ENCODE results near the gene ZFPM1.
"Not testable (repeated sequence)": the region's sequence is repeated elsewhere in the genome, so short reads cannot be mapped to it uniquely, and the experiment has no call there.

The ZFPM1 gene

GRCh38 chr16:88478889-88479792 is 26.1 kb downstream of the ZFPM1 start:
- no peak for DNase-seq

DNA sequence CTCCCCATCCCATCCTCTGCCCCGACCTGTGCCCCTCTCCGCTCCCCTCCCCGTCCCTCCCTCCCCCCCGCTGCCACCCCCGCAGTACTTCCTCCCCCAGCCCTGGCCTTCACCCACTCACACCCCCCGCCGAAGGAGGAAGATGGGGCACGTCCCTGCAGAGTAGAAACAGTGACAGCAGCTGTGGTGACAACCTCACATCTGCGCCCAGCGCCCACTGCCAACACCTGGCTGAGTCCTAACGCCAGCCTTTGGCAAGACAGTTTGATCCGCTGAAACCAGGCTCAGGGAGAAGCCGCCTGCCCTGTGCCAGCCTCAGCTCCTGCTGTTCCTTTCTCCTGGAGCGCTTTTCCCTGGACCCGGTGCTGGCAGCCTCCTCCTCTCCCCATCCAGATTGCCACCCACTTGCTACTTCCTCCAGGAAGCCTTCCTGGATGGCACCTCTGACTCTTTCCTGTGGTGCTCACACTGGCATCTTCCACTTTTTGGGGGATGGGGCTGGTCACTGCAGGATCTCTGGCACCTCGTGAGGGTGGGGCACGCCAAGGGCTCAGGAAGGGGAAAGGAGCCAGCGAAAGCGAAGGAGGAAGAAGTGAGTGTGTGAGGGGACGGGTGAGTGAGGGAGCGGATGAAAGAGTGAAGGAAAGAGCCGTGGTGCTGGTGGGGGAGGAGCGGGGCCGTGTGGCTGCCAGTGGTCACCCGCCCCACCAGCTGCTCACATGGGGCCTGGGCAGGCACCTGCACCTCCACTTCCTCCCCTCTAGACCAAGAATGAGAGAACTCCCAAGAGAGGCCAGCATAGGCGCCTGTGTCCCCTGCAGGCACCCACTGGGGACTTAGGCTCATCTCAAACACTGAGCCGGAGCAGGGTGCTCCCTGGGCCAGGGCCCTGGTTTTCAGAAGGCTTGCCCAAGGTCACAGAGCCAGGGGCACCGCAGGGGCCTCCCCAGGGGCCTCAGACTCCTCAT is 27.0 kb downstream of the ZFPM1 start:
- no peak for DNase-seq

- no peak for DNase-seq
These were observed 27.7 kb downstream of the ZFPM1 start for GRCh38 chr16:88480829-88481228.

- no peak for DNase-seq
These were observed 28.8 kb downstream of the ZFPM1 start for GRCh38 chr16:88481851-88482250.

GRCh38 chr16:88482630-88483391 is 29.7 kb downstream of the ZFPM1 start:
- DNase-seq, result no peak

DNA sequence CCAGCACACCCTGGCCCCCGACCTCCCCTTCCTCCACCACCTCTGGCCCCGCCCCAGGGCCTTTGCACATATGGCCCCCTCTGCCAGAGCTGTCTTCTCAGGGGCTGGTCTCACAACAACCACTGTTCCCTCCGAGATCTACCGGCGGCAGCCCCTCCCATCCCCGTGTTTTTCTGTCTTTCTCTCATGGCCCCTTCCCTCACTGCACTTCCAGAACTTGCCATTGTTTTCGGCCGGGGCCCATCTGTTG is 30.2 kb downstream of the ZFPM1 start:
- DNase-seq, result no peak

DNA sequence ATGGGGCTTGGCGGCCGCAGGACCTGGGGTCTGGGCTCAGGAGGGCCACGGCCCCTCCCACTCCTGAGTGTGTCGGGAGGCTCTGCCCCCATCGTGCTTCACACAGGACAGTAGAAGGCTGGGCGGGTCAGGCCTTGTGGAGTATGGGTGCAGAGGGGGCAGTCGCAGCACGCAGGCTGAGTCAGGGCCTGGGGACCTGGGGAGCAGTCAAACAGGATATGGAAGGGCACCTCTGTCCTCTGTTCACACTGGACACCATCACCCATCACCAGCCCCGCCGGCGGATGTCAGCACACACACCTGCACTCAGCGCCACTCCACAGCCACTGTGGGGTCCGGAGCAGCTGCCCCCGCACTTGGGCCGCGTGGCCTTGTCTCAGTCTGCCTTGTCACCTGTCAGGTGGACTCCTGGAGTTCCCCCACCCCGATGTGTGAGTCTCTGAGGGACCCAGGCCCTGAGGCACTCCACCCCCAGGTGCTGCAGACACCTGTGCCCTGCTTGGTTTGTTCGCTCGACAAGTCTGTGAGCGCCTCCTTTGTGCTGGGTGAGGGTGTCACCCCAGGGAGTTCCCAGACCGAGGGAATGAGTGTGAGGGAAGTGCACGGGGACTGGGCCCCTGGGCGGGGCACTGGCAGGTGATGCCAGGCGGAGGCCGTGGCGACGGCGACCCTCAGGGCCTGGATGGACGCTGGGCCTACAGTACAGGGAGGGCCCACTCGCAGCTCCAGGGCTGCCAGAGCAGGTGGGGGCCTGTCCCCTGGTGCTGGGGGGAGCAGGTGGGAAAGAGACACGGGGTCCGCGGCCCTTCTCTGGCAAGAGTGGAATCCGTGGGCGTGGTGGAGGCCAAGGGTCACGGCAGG is 31.7 kb downstream of the ZFPM1 start:
- DNase-seq, result no peak

GRCh38 chr16:88485366-88485741 is 32.3 kb downstream of the ZFPM1 start:
- DNase-seq, result not testable (repeated sequence)

- no peak for DNase-seq
These were observed 33.5 kb downstream of the ZFPM1 start for GRCh38 chr16:88486398-88487123.

DNA sequence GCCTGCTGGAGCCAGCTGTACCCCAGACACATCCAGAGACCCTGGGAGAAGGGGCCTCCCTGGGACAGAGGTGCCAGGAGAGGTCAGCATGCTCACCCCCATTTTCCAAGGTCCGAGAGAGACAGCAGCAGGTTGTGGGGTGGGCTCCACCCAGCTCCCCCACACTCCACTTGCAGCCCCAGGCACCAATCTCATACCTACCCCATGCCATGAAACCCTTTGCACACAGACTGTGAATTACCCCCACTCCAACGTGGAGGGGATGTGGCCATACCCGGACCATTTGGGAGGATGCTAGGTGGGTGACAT is 34.0 kb downstream of the ZFPM1 start:
- DNase-seq, result no peak

GRCh38 chr16:88487920-88488851 is 35.1 kb downstream of the ZFPM1 start:
- no peak for DNase-seq

GRCh38 chr16:88489163-88489741 is 36.2 kb downstream of the ZFPM1 start:
- peak in 1 of 58 donors; percentile 11 for DNase-seq

- no peak for DNase-seq
These were observed 38.0 kb downstream of the ZFPM1 start for GRCh38 chr16:88491001-88491559.

GRCh38 chr16:88491560-88492310 is 38.7 kb downstream of the ZFPM1 start:
- no peak for DNase-seq

DNA sequence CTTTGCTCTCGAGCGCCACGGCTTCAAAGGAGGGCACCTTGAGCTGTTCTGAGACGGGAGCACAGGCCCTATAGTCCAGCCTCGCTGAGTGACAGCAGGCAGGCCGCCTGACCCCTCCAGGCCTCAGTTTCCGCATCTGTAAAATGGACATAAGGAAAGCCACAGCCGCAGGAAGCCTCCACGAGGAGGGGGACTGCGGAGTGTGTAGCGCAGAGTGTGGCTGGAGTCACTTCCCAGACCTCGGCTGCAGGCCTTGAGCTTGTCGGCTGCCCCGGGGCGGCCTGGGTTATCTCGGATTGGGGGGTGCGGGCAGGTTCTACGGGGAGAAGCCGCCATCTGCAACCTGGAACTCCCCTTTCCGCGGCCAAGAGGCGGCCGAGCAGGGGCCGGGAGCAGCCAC is 40.8 kb downstream of the ZFPM1 start:
- no peak for DNase-seq

DNA sequence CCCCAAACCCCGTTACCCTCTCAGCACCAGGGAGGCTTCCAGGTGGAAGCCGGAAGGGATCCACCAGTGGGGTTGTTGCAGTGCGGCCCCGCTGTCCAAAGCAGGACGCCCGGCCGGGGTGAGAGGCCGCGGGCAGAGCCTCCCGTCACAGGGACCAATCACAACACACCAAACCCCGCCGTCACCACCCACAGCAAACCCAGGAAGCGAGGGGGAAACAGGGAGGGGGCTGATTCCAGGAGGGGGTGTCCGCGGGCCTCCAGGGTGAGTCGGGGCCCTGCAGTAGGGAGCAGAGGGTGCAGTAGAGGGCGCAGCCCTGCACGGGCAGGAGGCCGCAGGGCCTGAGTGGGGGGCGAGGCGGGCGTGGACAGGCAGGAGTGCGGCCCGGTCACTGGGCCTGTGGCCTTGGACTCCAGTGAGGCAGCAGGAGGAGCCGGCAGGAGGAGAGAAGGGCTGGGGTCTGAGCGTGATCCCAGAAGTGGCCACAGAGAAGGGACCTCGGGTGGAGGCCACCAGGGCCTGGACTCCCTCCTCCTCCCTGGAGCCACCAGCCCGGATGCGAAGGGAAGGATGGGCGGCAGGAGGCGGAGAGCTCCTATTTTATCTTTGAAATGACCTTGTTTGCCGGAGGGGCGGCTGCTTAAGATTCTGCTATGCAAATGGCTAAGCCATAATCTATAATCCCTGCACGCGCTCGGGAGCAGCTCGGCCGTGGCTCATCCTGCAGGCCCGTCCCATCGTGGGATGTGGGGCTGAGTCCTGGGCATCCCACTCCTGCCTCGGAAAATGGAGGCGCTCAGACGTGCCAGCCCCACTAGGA is 41.5 kb downstream of the ZFPM1 start:
- DNase-seq, result no peak

Data from anterior cingulate cortex (tissue), 58 donors.